Stimulated activated CD4-positive, alpha-beta T cell treated with anti-CD3 and anti-CD28 coated beads, Interleukin-2, amount 100 ng/mL, for 48 hours (primary cell): ENCODE results near the gene SGCE.

Source experiments
- DNase-seq, 2 donors: peaks; one replicate each; pipeline ENCODE4 v3.0.0-alpha.2; 2020

SGCE gene

DNA sequence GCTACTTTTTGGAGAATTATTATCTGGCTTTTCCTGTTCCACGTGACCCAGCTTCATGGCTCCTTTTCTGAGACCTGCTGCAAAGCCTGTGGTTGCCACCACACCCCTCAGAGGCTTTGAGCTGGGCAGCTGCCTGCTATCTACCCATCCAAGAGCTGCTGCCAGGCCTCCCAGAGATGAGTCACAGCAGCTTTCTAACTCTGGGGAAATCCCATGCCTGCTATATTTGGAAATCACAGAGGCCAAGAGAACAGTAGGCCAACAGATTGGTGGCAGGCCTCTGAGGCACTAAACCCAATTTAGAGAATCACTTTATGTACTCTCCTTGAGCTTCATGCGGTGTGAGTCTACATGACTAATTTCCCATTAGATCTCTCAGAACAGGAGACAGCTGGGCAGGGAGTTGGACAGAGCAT is 35.2 kb downstream of the SGCE start:
- DNase-seq = peak; percentile 19 to 32

GRCh38 chr7:94618126-94618525 is 37.8 kb downstream of the SGCE start:
- no peak for DNase-seq

- no peak for DNase-seq
Observed at GRCh38 chr7:94616855-94617254, 39.1 kb downstream of the SGCE start.

- DNase-seq = no peak
Observed at GRCh38 chr7:94615666-94616065, 40.3 kb downstream of the SGCE start.

DNA sequence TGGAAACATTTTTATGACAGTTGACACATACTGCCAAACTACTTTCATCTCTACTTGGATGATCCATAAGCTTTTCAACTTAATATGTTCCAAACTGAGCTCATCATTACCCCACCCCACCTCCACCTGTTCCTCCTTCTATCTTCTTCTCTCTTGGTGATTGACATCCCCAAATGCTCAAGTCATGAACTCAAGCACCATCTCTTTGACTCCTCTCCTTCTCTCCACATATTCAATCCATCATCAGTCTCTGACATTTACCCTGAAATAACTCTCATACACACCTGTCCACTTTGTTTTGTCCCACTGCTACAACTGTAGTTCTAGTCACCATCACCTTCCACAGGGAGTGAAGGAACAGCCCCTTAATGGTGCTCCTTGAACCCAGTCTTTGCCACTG is 43.3 kb downstream of the SGCE start:
- DNase-seq = no peak

- DNase-seq = no peak
Observed at GRCh38 chr7:94612253-94612652, 43.7 kb downstream of the SGCE start.

DNA sequence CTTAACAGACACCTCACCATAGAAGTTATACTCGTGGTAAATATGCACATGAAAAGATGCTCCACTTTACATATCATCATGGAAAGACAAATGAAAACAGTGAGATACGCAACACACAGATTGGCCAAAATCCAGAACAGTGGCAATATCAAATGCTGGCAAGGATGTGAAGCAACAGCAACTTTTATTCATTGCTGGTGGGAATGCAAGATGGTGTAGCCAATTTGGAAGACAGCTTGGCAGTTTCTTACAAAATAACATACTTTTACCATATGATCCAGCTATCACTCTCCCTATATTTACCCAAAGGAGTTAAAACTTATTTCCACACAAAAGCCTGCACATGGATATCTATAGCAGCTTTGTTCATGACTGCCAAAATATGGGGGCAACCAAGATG is 46.4 kb downstream of the SGCE start:
- DNase-seq = no peak

- no peak for DNase-seq
Observed at GRCh38 chr7:94605031-94605430, 50.9 kb downstream of the SGCE start.

- no peak for DNase-seq
Observed at GRCh38 chr7:94602181-94602580, 53.8 kb downstream of the SGCE start.

DNA sequence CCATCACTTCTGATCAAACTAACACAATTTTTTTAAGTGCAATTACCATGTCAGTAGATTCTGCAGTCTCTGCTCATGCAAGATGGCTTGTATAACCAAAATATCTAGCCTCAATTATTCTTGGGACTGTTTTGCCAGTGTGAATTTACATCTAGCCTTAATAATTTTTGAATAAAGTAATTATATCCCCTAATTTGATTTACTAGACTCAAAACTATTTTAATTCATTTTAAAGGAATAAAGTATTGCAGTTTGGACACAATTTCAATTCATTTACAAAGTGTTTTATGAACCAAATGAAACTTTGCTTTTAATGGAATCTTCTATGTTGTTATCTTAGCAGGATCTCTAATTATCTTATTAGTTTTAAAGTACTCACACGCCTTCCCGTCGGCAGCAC is 55.7 kb downstream of the SGCE start:
- DNase-seq = no peak

DNA sequence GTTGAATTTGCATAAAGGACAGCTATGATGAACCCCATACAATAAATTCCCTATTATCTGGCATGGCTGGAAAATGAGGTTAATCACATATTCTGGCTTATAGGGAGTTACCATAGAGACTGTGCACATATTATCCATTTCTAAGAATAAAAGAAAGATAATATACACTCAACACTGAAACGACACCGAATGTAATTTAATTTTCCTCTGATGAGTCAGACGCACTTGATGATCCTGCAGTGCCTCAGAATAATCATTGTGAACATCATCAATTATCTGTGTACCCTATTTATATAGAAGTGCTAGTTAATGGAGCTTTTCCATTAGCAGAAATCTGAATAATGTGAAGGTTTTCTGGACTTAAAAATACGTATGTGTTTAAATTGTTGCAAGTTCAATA is 60.2 kb downstream of the SGCE start:
- no peak for DNase-seq

DNA sequence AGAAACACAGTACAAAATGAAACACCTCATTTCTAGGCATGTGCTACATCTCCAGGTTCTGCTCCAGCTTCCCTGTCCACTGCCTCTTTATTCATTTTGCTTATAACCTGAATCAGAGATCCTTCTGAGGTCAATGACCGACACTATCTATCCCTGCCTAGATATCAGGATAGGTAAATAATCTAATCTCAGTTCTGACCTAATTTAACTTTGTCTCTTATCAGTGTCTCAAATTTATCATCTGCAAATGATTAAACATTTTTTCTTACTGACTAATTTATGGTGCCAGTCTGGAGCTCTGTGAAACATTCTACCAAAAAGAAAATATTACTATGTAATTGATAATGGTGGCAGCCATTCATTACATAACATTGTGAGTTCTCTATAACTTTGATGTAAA is 61.1 kb downstream of the SGCE start:
- no peak for DNase-seq

- DNase-seq = no peak
Observed at GRCh38 chr7:94591176-94591575, 64.8 kb downstream of the SGCE start.

DNA sequence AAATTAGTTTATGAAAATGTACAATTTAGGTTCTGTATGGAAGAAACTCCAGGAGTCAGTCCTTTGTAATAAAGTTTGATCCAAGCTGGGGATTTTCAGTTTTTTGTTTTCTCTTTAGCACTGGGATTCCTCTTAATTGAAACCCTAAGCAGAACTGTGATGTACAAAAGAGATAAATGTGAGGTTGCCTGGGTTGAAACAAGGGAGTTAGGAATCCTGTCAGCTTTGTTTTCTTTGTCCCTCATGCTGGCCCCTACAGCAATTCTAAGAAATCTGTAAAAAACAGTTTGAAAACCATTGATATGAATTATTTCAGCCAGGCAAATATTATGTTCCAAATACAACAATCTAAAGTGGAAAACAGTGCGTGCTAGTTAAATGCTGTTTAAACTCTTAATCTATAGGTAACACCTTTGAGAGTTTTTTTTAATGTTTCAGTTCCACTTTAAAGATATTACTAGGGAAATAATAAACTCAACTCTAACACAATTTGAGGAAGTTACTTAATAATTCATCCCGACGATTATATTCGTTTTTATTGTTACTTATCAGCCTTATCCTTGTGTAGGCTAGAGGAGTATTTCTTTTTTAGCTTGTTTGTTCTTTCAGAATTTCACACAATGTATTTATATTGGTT is 65.3 kb downstream of the SGCE start:
- DNase-seq = no peak

DNA sequence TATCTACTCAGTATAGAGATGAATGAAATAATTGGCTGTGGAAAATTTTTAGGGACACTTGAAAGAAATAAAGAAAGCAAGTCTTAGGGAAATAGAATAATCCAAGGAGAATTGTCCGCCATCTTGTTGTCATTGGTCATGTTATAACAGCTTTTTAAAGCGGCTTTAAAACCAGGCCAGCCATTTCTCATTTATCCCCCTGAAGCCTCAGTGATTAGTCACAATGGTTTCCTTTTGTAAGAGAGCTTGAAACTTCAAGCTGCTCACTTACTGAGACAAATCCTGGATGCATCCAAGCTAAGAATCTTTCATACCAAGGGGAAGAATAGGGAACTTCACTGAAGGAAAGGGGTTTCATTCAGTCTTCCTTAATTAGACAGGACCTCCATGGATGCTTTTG is 67.9 kb downstream of the SGCE start:
- no peak for DNase-seq

DNA sequence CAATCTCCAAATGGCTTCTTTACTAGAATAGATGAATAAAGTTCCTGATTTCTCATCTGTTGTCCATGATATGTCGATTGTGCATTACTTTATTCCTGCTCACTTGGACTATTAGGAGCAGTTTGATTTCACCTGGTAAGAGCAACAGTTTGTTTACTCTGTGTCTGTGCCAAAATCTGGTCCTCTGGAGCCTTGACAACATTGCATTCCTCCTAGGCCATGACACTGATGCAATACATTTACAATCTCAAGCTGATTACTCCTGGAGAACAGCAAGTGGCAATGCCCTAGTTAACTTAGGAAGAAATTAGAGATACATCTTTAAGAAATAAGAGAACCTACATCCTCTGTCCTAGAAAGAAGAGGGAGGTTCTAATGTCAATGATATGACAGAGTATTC is 71.8 kb downstream of the SGCE start:
- no peak for DNase-seq

DNA sequence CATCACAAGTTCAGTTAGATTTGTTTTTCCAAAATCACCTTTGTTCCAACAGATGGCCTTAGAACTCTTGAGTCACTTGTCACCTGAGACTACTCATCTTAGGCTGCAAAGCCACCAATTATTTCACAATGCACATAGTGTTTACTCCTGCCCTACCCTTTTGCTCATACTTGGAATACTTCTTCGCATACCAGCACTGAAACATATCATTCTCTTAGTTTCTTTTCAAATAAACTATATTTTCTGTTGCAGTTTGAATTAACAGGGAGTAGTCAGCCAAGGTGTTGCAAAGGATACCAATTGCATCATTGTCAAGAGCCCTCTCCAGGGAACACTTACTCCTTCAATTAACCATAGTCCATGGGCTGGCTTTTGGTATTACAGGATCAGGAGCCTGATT is 75.3 kb downstream of the SGCE start:
- DNase-seq = no peak

DNA sequence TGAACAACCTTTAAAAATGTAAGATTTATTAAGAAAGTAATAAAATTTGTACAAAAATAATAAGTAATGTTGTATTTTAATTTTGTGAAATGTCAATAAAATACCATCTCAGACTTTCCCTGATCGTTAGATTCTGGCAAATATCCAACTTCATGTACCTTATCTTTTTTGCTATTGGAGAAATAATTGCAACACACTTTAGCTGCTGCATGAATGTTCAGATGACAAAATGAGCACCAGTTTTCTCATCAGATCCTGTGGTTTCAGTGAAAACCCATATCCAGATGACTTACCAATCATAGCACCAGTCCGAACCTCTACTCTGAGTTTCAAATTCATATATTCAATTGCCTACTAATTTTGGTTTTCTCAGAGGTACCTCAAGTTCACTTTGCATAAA is 76.5 kb downstream of the SGCE start:
- no peak for DNase-seq

DNA sequence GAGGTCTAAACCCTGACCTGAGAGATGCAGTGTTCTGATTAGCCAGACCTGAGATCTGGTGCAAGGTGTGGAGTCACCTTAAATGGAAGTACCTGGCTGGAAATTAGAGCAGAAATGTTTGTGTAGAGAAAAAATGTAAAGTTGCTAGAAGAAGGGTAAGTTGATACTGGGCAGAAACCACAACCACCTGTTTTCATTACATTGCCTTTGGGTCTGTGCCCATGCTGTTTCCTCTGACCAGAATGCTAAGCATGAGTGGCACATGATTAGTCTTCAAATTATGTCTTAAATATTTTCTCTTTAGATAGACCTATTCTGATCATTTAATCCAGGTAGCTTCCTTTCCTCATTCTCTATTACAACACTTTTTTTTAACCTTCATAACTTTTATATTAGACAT is 77.3 kb downstream of the SGCE start:
- no peak for DNase-seq

GRCh38 chr7:94577357-94577756 is 78.6 kb downstream of the SGCE start:
- DNase-seq = no peak

DNA sequence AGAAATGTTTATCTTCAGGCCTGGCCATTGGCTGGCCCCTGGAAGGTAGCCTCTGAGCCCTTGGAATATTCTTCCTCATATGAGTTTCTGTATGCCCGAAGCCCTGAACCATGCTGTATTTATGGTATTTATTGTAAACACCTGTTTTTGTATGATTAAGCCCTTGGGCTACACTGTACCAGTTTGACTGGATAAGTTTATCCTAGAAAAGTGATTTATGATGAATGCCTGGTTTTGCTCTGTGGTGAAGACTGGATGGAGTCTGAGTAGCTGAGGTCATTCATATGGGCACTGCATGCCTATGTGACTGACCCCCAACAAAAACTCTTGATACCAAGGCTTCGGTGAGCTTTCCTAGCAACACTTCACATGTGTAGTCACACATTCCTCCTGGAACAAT is 79.6 kb downstream of the SGCE start:
- DNase-seq = no peak

- no peak for DNase-seq
Observed at GRCh38 chr7:94575646-94576045, 80.3 kb downstream of the SGCE start.

DNA sequence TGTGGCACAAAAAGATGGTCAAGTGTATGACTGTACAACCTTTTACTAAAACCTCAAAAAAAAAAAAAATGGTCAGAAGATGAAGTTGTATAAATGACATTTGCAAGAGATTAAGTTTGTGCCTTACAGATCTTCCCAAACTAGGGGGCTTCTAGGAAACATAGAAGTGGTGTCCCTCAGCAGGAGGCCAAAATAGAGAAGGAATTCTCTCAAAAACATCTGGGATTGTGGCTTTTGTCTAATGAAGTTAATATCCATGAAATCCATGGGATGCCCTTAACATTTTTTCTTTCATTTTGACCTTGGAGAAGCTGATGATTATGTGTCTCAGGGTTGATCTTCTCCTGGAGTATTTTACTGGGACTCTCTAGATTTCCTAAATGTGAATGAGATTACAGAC is 84.1 kb downstream of the SGCE start:
- no peak for DNase-seq

DNA sequence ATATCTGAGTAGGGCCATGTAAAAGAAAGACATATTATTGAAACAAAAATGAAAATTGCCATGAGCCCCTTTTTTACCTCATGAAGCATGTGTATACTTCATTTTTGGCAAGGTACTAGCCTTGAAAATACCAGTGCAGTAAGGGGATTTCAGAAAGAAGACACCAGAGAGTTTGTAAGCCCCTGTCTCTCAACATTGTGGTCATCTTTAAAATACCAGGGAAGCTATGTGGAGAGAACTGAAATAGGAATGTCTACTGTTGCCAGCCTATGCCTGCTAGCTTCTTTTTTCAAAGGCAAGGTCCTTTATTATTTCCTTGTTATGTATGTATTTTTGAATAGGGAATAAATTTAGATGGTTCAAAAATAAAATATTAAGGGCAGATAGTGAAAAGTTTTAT is 88.5 kb downstream of the SGCE start:
- DNase-seq = no peak

DNA sequence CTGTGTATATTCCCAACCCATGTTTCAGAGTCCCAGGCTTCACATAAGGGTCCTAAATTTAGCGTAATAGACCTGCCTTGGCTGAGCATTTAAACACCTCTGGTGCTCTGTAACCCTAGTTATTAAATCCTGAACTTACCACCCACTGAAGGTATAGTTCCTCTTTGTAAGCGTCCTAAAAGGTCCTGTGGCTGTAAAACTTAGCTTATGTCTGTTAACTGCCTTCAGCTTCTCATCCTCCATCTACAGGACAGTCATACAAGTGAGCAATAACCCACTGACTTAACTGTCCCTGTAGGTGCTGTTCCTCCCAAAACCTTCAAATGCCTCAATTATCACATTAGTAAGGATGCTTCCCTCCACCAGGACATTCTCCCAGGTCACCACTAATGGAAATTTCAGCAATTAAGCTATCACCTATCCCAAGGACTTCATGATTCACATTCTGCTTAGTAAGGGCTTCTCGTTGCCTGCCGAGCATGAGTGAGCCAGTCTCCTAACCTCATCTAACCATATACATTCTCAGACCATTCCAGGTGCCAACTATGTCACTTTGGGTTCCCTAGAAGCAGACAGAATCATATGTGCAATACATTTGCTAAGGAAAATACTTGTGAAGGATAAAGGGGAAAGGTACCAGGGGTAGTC is 90.6 kb downstream of the SGCE start:
- no peak for DNase-seq
